H1 (cell line): ENCODE data around the gene SCARB1. TPM values are rescaled to one million over a fixed set of nuclear protein-coding genes. Genes with fewer than 3 reads are reported as not detected.

Experiments used
- CHD7 ChIP-seq: fragments of 300-600 bp; sonication (generic); IDR thresholded peaks from 2 replicates; pipeline ENCODE4 v1.7.1; 2012; ENCODE audit warnings: low read length, moderate library complexity, mild to moderate bottlenecking, inconsistent platforms; ENCODE audit not compliant: insufficient replicate concordance
- CTCF ChIP-seq, 3 experiments: IDR thresholded peaks; 1 replicate in 2 of 3; 2 replicates in 1 of 3; pipeline versions ENCODE4 v1.5.1 to v1.6.1; 2011; ENCODE audit warnings: low read length in 3 of 3, mild to moderate bottlenecking in 3 of 3, inconsistent platforms in 2 of 3, low read depth in 1 of 3, moderate library complexity in 1 of 3; ENCODE audit not compliant: insufficient read depth in 1 of 3; ENCODE audit errors: control extremely low read depth in 1 of 3
- E2F6 ChIP-seq: IDR thresholded peaks from 2 replicates; pipeline ENCODE4 v1.6.1; 2012; ENCODE audit warnings: inconsistent platforms
- MAFK ChIP-seq: IDR thresholded peaks from 2 replicates; pipeline ENCODE4 v1.6.1; 2012; ENCODE audit warnings: low read depth, mild to moderate bottlenecking, improper control_type of control experiment, low read length
- POLR2AphosphoS5 ChIP-seq: IDR thresholded peaks from 2 replicates; pipeline ENCODE4 v1.6.1; 2011; ENCODE audit warnings: low read depth, low read length
- SUZ12 ChIP-seq: fragments of 200-600 bp; sonication (generic); IDR thresholded peaks from 2 replicates; pipeline ENCODE4 v1.6.1; 2012; ENCODE audit warnings: mild to moderate bottlenecking, inconsistent platforms, low read length, moderate library complexity, mixed read lengths
- polyA plus RNA-seq, 7 experiments: library from polyadenylated mRNA; depleted of rRNA in 3 of 7; stranded (reverse) in 5 of 7; unstranded in 2 of 7; fragments of >200 nt in 5 of 7; fragments of 200-250 nt in 2 of 7; gene quantifications; 1 replicate in 5 of 7; 2 replicates in 1 of 7; 4 replicates in 1 of 7; pipeline versions ENCODE4 v1.2.1 to v1.2.3, GENCODE V29; 2011 to 2013; ENCODE audit warnings: missing spikeins in 2 of 7, mixed read lengths in 2 of 7
- total RNA-seq: library from RNA; stranded (reverse); fragmentation: NEBNext Ultra II Directional; extraction: Animal tissue kit (Norgen Biotek cat#: 25700); gene quantifications from 2 replicates; pipeline ENCODE4 v1.2.1, GENCODE V29; 2021

The SCARB1 gene
- total and polyA plus RNA-seq, 2 of the 8 experiments (the other 6 are each of a cell fraction or from before 2014, with no cell fraction given) = 45.3 to 57.1 TPM

GRCh38 chr12:124821252-124822200 lies 42.1 kb downstream of the SCARB1 start (continued):
- no peak for TF ChIP-seq CHD7
- no peak for TF ChIP-seq E2F6
- no peak for TF ChIP-seq CTCF (IDR thresholded peaks at IDR 0.05; ENCODE audit: control extremely low read depth in 1 of 3, insufficient read depth in 1 of 3, low read depth in 1 of 3, low read length in 3 of 3)
- TF ChIP-seq SUZ12 = no peak
- no peak for TF ChIP-seq POLR2AphosphoS5
- TF ChIP-seq MAFK = no peak
